ENCODE data around the gene PHTF2. TPM values are rescaled to one million over a fixed set of nuclear protein-coding genes. Genes with fewer than 3 reads are reported as not detected.

PHTF2 gene
- total and polyA plus RNA-seq, 12 donors = 4.3 to 24.3 (median 9.9) TPM

DNA sequence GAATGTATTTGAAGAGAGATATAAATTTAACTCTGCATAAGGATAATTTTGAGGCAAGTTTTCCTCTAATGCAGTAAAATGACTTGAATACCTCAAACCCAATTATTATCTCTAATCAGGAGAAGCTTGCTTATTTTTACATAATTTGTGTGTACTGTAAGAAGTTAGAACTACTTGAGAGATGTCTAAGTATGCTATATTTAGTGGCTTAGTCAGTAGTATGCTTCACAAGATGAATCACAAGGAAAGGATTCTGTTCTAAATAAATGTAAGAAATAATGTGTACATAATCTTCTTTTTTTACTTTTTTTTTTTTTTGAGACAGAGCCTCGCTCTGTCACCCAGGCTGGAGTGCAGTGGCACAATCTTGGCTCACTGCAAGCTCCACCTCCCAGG lies 13.7 kb downstream of the PHTF2 start:
- peaks cover 0 to under 1% (median 0%) of the 10 kb centered on the region in 3 donors for H3K9me3 ChIP-seq (replicated peaks in 1 of 3)
- DNase-seq = no peak
- intact Hi-C loops (cut with DNase I) = no loop called here
- peaks cover 0 to 5% of the 10 kb centered on the region in 2 donors for H3K4me1 ChIP-seq (replicated peaks in 1 of 2)
- no peak overlapping the region for H3K4me3 ChIP-seq
- TF ChIP-seq, protein P1, sequence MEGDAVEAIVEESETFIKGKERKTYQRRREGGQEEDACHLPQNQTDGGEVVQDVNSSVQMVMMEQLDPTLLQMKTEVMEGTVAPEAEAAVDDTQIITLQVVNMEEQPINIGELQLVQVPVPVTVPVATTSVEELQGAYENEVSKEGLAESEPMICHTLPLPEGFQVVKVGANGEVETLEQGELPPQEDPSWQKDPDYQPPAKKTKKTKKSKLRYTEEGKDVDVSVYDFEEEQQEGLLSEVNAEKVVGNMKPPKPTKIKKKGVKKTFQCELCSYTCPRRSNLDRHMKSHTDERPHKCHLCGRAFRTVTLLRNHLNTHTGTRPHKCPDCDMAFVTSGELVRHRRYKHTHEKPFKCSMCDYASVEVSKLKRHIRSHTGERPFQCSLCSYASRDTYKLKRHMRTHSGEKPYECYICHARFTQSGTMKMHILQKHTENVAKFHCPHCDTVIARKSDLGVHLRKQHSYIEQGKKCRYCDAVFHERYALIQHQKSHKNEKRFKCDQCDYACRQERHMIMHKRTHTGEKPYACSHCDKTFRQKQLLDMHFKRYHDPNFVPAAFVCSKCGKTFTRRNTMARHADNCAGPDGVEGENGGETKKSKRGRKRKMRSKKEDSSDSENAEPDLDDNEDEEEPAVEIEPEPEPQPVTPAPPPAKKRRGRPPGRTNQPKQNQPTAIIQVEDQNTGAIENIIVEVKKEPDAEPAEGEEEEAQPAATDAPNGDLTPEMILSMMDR (IDR thresholded peaks at IDR 0.05) = no peak
- TF ChIP-seq POLR2A (IDR thresholded peaks at IDR 0.05) = no peak
- 79 to 92% (median 86%) methylated on average over 1 of the region's 1 CpG for WGBS, 4 donors
- no peaks in the 10 kb centered on the region for H3K27me3 ChIP-seq
- no peak overlapping the region for H3K27ac ChIP-seq
- no peaks in the 10 kb centered on the region for H3K36me3 ChIP-seq (replicated peaks in 1 of 2)

DNA sequence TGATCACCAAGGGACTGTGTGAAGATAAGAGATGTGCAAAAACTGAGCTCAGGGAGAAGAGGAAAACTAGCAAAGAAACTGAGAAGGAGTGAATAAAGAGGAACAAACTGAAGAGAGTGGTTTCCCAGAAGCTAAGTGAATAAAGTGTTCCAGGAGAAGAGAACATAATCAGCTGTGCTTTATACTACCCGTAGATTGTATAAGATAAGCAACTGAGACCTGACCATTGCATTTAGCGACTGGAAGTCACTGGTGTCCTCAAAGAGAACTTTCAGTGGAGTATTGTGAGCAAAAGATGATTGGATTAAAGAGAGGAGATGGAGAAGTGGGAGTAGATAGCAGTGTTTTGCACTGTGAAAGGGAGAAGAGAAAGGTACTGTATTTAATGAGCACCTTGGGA lies 14.6 kb downstream of the PHTF2 start:
- peaks cover 0 to 5% of the 10 kb centered on the region in 2 donors for H3K4me1 ChIP-seq (replicated peaks in 1 of 2)
- no peak for DNase-seq
- TF ChIP-seq POLR2A (IDR thresholded peaks at IDR 0.05) = no peak
- TF ChIP-seq, protein P1 (IDR thresholded peaks at IDR 0.05) = no peak
- no peaks in the 10 kb centered on the region for H3K36me3 ChIP-seq (replicated peaks in 1 of 2)
- WGBS, 4 donors = 80 to 89% (median 85%) methylated on average over 2 of the region's 2 CpGs
- no peaks in the 10 kb centered on the region for H3K27me3 ChIP-seq
- H3K27ac ChIP-seq = no peak overlapping the region
- H3K9me3 ChIP-seq (replicated peaks in 1 of 3) = no peaks in the 10 kb centered on the region
- no peak overlapping the region for H3K4me3 ChIP-seq
- intact Hi-C loops (cut with DNase I) = no loop called here

DNA sequence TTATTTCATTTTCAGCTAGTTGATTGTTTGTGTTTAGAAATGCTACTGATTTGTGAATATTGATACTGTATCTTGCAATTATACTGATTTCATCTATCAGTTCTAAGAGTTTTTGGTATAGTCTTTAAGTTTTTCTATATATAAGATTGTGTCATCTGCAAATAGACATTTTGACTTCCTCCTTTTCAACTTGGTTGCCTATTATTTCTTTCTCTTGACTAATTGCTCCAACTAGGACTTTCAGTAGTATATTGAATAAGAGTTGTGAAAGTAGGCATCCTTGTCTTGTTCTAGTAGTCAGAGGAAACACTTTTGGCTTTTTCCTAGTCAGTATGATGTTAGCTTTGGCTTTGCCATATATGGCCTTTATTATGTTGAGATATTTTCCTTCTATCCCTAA lies 20.4 kb downstream of the PHTF2 start:
- Histone ChIP-seq H3K27me3 (no peaks in the 10 kb centered on the region), H3K9me3 (replicated peaks in 1 of 3) (peaks cover 0 to 25% (median 0%) of the 10 kb centered on the region in 3 donors), H3K4me1 (replicated peaks in 1 of 2) (no peaks in the 10 kb centered on the region), H3K27ac (no peak overlapping the region), H3K4me3 (no peak overlapping the region), H3K36me3 (replicated peaks in 1 of 2) (no peaks in the 10 kb centered on the region)
- TF ChIP-seq, protein P1 (IDR thresholded peaks at IDR 0.05) = no peak
- no peak for DNase-seq
- intact Hi-C loops (cut with DNase I) = no loop called here

DNA sequence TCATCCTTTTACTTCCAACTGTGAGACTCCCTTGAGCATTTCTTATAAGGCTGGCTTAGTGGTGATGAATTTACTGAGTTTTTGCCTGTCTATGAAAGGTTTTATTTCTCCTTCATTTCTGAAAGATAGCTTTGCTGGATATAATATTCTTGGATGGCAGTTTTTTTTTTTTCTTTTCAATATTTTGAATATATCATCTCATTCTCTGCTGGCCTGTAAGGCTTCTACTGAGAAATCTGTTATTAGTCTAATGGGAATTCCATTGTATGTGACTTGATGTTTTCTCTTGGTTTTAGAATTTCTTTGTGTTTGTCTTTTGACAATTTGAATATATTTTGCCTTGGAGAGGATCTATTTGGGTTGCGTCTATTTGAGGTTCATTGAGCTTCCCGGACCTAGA lies 22.4 kb downstream of the PHTF2 start:
- no peak overlapping the region for H3K4me3 ChIP-seq
- intact Hi-C loops (cut with DNase I) = no loop called here
- no peak for DNase-seq
- no peaks in the 10 kb centered on the region for H3K36me3 ChIP-seq (replicated peaks in 1 of 2)
- no peaks in the 10 kb centered on the region for H3K4me1 ChIP-seq (replicated peaks in 1 of 2)
- no peak overlapping the region for H3K27ac ChIP-seq
- peaks cover 0 to 25% (median 0%) of the 10 kb centered on the region in 3 donors for H3K9me3 ChIP-seq (replicated peaks in 1 of 3)
- WGBS, 4 donors = 95 to 100% (median 97%) methylated on average over 2 of the region's 2 CpGs
- no peak for TF ChIP-seq POLR2A (IDR thresholded peaks at IDR 0.05)
- TF ChIP-seq, protein P1 (IDR thresholded peaks at IDR 0.05) = no peak
- no peaks in the 10 kb centered on the region for H3K27me3 ChIP-seq
